Gastroesophageal sphincter (tissue), 4 donors: ENCODE measurements around the gene COX7B2. TPM values are rescaled to one million over a fixed set of nuclear protein-coding genes. Genes with fewer than 3 reads are reported as not detected.

Experiments used
- ATAC-seq: fragments of 150-250 bp; one replicate; pipeline ENCODE4 v1.9.1; 2016; ENCODE audit warnings: mild to moderate bottlenecking, moderate library complexity
- H3K27ac ChIP-seq, 4 donors: fragments of 200-600 bp; sonication (generic) in 3 of 4; 1 replicate in 3 of 4; 2 replicates in 1 of 4; pipeline ENCODE4 v1.5.1; 2016 to 2019
- H3K27me3 ChIP-seq: fragments of 200-600 bp; sonication (generic); one replicate; pipeline ENCODE4 v1.5.1; 2019
- H3K36me3 ChIP-seq, 2 donors: fragments of 200-600 bp; sonication (generic); one replicate each; pipeline ENCODE4 v1.5.1; 2019; ENCODE audit warnings: control low read depth in 1 of 2
- H3K4me1 ChIP-seq, 3 donors: fragments of 200-600 bp; sonication (generic); 1 replicate in 2 of 3; 2 replicates in 1 of 3; pipeline ENCODE4 v1.5.1; 2016 to 2019; ENCODE audit warnings: control low read depth in 2 of 3
- H3K4me3 ChIP-seq, 2 donors: fragments of 200-600 bp; sonication (generic); one replicate each; pipeline ENCODE4 v1.5.1; 2019; ENCODE audit warnings: mild to moderate bottlenecking in 1 of 2, moderate library complexity in 1 of 2
- H3K9me3 ChIP-seq, 3 donors: fragments of 200-600 bp; sonication (generic); one replicate each; pipeline ENCODE4 v1.5.1; 2017 to 2019; ENCODE audit warnings: control low read depth in 2 of 3
- CTCF ChIP-seq, 4 experiments: fragments of 200-600 bp in 2 of 4; fragments of 450-650 bp in 2 of 4; sonication (generic) in 1 of 4; IDR thresholded peaks; one replicate each; pipeline ENCODE4 v1.5.1; 2017 to 2019; ENCODE audit warnings: antibody characterized with exemption in 4 of 4, mild to moderate bottlenecking in 2 of 4, moderate library complexity in 2 of 4
- EP300 ChIP-seq: sonication (generic); formaldehyde crosslinking; IDR thresholded peaks from one replicate; pipeline ENCODE4 v1.6.1; 2017; ENCODE audit warnings: antibody characterized with exemption, mild to moderate bottlenecking
- POLR2A ChIP-seq, 2 donors: fragments of 450-650 bp; IDR thresholded peaks; one replicate each; pipeline ENCODE4 v1.6.1; 2017; ENCODE audit warnings: antibody characterized with exemption in 2 of 2, mild to moderate bottlenecking in 2 of 2, moderate library complexity in 1 of 2
- POLR2AphosphoS5 ChIP-seq: sonication (generic); formaldehyde crosslinking; IDR thresholded peaks from one replicate; pipeline ENCODE4 v1.6.1; 2017; ENCODE audit warnings: antibody characterized with exemption
- WGBS, 2 donors: methylation state at CpG; one replicate each; pipeline ENCODE4 v1.1.5; 2018; ENCODE audit warnings: low coverage in 1 of 2; 5-methylcytosine and 5-hydroxymethylcytosine counted together
- total RNA-seq, 4 donors: library from RNA; depleted of rRNA; stranded (reverse); fragments of >200 nt; gene quantifications; one replicate each; pipeline ENCODE4 v1.1.0, GENCODE V29; 2016

COX7B2 gene
- total RNA-seq, 4 donors from 2014 or later = not detected

GRCh38 chr4:46950826-46951225 is 41.8 kb upstream of the COX7B2 start:
- WGBS, 2 donors = 64 to 78% methylated on average over 2 to 3 of the region's 3 CpGs
- no peak overlapping the region for H3K27ac ChIP-seq
- no peak for ATAC-seq
- no peaks in the 10 kb centered on the region for H3K27me3 ChIP-seq
- no peaks in the 10 kb centered on the region for H3K4me1 ChIP-seq
- H3K36me3 ChIP-seq = no peaks in the 10 kb centered on the region
- no peaks in the 10 kb centered on the region for H3K9me3 ChIP-seq
- TF ChIP-seq POLR2A (IDR thresholded peaks at IDR 0.05) = no peak
- TF ChIP-seq CTCF (IDR thresholded peaks at IDR 0.05) = no peak
- TF ChIP-seq POLR2AphosphoS5 = no peak
- no peak for TF ChIP-seq EP300
- H3K4me3 ChIP-seq = no peak overlapping the region

GRCh38 chr4:46949822-46950221 is 40.8 kb upstream of the COX7B2 start:
- H3K27me3 ChIP-seq = no peaks in the 10 kb centered on the region
- WGBS, 2 donors = 55 to 60% methylated on average over 1 of the region's 1 CpG

GRCh38 chr4:46947541-46947940 is 38.5 kb upstream of the COX7B2 start:
- WGBS, 2 donors = 18 to 46% methylated on average over 1 to 2 of the region's 2 CpGs
- Histone ChIP-seq H3K36me3 (no peaks in the 10 kb centered on the region), H3K4me1 (no peaks in the 10 kb centered on the region), H3K4me3 (no peak overlapping the region), H3K27me3 (no peaks in the 10 kb centered on the region), H3K27ac (no peak overlapping the region), H3K9me3 (no peaks in the 10 kb centered on the region)
- no peak for TF ChIP-seq CTCF (IDR thresholded peaks at IDR 0.05)
- TF ChIP-seq POLR2A (IDR thresholded peaks at IDR 0.05) = no peak
- TF ChIP-seq POLR2AphosphoS5 = no peak
- no peak for ATAC-seq

More at GRCh38 chr4:46949822-46950221, 40.8 kb upstream of the COX7B2 start:
- H3K4me1 ChIP-seq = no peaks in the 10 kb centered on the region
- ATAC-seq = no peak
- TF ChIP-seq EP300 (no peak), POLR2A (IDR thresholded peaks at IDR 0.05) (no peak), POLR2AphosphoS5 (no peak), CTCF (IDR thresholded peaks at IDR 0.05) (no peak)
- H3K4me3 ChIP-seq = no peak overlapping the region
- H3K36me3 ChIP-seq = no peaks in the 10 kb centered on the region
- H3K9me3 ChIP-seq = no peaks in the 10 kb centered on the region
- no peak overlapping the region for H3K27ac ChIP-seq

- Histone ChIP-seq H3K9me3 (no peaks in the 10 kb centered on the region), H3K4me3 (no peak overlapping the region), H3K36me3 (no peaks in the 10 kb centered on the region), H3K27ac (no peak overlapping the region), H3K4me1 (no peaks in the 10 kb centered on the region), H3K27me3 (no peaks in the 10 kb centered on the region)
- TF ChIP-seq EP300 (no peak), POLR2AphosphoS5 (no peak), POLR2A (IDR thresholded peaks at IDR 0.05) (no peak), CTCF (IDR thresholded peaks at IDR 0.05) (no peak)
- no peak for ATAC-seq
- WGBS, 2 donors = 57 to 72% methylated on average over 6 of the region's 6 CpGs
Measured at GRCh38 chr4:46946919-46947536, 38.0 kb upstream of the COX7B2 start.

GRCh38 chr4:46945062-46945461 is 36.0 kb upstream of the COX7B2 start:
- ATAC-seq = no peak
- H3K9me3 ChIP-seq = no peaks in the 10 kb centered on the region
- no peak overlapping the region for H3K27ac ChIP-seq
- H3K4me1 ChIP-seq = no peaks in the 10 kb centered on the region
- no peaks in the 10 kb centered on the region for H3K27me3 ChIP-seq
- TF ChIP-seq CTCF (IDR thresholded peaks at IDR 0.05) = no peak
- H3K4me3 ChIP-seq = no peak overlapping the region
- no peaks in the 10 kb centered on the region for H3K36me3 ChIP-seq
